HK-2 (cell line): ENCODE results near the gene DDX1.
"Not testable (repeated sequence)": the region's sequence is repeated elsewhere in the genome, so short reads cannot be mapped to it uniquely, and the experiment has no call there.

ENCODE experiments used
- DNase-seq: peaks from one replicate; pipeline ENCODE4 v3.0.0-alpha.2; 2018; ENCODE audit not compliant: unreplicated experiment

The DDX1 gene

GRCh38 chr2:15616850-15617777 is 25.4 kb downstream of the DDX1 start:
- no peak for DNase-seq

DNA sequence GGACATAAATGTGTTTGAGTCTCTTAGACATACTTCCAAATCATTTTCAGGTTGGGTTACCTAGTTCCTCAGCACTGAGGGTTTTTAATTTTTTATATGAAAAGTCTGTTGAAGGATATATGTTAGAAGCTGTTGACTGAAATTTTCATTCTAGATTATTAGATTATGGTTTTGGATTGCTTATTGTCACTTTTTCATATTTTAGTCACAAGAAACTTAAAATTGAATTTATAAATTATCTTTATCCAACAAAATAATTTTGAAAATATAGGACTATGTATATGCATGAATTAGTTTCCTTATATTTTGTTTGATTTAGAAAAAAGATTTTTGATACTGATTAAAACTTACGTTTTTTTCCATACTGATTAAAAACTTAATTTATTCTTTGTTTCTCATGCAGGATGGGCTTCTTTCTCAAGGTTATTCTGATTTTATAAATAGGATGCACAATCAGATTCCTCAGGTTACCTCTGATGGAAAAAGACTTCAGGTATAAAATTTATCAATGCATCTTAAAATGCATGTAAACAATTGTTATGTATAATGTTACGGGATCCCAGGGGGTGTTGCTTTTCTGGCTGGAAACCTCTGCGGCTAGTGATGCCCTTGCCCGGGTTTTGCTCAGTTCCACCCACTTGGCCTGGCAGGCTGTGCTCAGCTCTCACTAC is 26.2 kb downstream of the DDX1 start:
- DNase-seq, result no peak

DNA sequence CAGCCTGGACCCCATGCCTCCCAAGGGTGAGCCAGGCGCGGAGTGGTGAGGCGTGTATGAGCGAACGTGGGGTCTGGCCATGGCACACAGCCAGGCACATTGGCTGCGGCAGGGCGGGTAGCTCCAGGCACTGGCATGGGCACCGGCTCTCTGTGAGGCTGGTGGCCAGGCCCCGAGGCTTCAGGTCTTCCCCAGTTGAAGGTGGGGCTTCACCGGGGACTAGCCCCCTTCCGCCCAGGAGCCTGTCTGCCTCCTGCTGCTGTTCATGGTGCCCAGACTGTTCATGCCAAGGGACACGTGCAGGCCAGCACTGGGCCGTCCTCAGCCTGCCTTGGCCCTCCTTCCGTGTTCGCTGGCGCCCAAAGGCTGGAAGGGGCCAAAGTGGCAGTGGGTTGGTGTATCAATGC is 26.8 kb downstream of the DDX1 start:
- DNase-seq, result no peak

- no peak for DNase-seq
These were observed 27.4 kb downstream of the DDX1 start for GRCh38 chr2:15619076-15619475.

GRCh38 chr2:15619510-15619909 is 27.8 kb downstream of the DDX1 start:
- no peak for DNase-seq

GRCh38 chr2:15619938-15620337 is 28.3 kb downstream of the DDX1 start:
- no peak for DNase-seq

- DNase-seq, result no peak
These were observed 28.7 kb downstream of the DDX1 start for GRCh38 chr2:15620340-15620739.

- no peak for DNase-seq
These were observed 29.3 kb downstream of the DDX1 start for GRCh38 chr2:15620857-15621471.

DNA sequence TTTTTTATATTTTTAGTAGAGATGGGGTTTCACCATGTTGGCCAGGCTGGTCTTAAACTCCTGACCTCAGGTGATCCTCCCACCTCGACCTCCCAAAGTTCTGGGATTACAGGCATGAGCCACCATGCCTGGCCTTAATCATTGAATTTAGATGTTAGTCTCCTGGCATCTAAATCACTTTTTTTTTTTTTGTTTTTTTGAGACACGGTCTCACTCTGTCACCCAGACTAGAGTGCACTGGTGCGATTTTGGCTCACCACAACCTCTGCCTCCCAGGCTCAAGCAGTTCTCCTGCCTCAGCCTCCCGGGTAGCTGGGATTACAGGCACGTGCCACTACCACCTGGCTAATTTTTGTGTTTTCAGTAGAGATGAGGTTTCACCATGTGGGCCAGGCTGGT is 29.8 kb downstream of the DDX1 start:
- not testable (repeated sequence) for DNase-seq

DNA sequence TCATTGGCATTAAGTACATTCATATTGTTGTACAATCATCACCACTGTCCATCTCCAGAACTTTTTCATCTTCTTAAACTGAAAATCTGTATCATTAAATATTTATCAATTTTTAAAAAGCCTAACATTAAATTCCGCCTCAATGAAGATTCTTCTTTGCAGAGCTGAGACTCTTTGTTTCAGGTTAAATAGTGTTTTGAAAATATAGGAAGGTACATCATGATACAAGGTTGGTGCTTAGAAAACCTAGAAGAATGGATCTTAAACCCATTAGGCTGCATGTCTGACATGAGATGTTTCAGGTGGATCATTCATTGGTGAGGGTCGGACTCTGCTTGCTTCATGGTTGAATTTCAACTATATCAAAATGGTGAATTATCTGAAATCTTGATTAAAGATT is 30.5 kb downstream of the DDX1 start:
- no peak for DNase-seq

DNA sequence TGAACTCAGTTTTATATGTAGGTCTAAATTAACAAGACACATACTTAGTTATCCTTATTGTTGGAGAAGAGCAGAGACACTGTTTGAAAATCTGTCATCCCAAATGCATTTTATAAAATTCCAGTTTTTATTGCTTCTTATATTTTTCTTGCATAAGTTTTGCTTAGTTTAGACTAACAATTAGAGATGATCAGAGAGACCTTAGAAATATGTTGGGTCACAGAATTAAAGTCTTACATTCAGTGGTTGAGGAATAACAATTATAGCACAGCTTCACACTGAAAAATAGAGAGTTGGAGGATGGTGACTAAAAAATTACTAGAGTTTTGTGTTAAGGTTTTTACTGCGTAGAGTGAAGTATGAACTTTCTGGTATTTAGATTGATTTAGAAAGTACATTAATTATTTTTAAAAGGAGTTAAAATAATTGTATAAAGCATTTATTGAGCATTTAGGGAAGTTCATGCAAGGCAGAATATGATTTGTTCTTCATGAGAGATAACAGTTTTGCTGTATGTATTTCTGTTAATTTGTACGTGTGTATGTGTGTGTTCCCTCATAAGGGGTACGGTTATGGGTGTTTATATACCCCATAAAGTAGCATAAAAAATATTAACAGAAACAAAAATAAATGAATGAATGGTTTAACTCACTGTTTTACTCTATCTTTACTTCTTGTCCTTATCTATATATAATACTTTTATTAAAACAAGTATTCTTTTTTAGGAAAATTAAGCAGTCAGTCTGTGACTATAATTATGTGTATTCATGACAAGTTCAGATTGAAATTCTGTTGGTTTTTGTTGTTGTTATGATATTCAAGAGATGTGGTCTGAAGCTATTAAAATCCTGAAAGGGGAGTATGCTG is 31.2 kb downstream of the DDX1 start:
- DNase-seq, result no peak

DNA sequence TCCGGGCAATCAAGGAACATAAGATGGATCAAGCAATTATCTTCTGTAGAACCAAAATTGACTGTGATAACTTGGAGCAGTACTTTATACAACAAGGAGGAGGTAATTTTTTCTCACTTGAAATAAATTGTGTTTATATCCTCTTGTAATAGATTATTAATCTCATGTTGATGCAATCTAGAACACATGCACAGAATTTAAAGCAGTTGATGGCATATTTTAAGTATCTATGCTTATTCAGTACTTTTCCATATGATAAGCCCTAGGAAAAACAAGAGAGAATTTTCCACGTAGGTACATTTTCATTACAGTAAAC is 31.8 kb downstream of the DDX1 start:
- DNase-seq, result no peak

- no peak for DNase-seq
These were observed 32.4 kb downstream of the DDX1 start for GRCh38 chr2:15623898-15624541.

DNA sequence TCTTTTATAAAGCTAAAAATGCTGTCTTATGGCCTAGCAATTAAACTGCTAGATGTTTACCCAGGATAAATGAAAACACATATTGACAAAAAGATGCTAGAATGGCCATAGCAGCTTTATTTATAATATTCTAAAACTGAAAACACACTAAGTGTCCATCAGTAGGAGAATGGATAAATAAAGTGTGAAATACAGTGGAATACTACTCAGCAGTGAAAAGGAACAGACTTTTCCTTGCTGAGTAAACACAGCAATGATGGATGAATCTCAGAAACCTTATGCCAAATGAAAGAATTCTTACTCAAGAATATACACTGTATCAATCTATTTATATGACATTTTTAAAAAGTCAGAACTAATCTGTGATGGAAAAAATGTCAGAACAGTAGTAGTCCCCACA is 33.2 kb downstream of the DDX1 start:
- no peak for DNase-seq

DNA sequence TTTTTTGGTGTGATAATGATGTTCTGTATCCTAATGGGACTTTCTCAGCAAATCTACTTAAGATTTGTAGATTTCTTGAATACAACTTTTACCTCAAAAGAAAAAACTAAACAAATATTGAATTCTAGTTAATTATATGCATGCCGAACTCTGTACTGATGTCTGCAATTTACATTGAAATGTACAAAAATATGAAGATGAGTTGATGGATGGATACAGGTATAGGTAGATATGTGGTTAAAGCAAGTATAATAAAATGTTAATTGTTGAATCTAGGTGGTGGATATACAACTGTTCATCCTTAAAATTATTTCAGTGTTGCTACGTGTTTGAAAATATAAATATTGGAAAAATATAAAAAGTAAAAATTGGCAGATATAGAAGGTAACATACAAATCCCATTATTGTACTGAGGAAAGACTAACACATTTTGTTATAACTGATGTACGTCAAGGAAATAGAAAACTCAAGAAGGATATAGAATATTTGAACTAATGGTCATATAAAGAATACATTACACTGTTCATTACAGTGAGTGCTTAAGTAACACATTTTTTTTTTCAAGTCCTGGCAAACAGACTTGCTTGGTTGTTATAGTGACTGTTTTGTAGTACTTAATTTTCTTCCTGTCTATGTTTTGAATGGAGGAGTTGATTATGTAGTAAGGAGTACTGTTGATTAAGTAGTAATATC is 33.8 kb downstream of the DDX1 start:
- DNase-seq, result no peak

DNA sequence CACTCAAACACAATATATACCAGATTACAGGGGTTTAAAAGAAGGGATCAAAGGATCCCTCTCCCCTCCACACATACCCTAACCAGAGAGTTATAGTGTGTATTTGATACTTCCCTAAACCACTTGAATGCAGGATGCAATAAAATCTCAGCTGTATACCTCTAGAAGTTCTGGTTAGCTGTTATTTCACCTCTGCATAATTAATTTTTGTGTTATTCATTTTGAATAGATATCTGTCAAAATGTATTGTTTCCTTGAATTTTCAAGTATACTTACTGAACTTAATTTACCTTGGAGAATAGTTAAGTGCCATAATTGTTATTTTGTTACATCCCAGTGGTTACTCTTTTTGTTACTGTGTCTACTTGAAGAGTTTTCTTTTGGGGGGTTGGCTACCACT is 34.5 kb downstream of the DDX1 start:
- DNase-seq, result no peak

DNA sequence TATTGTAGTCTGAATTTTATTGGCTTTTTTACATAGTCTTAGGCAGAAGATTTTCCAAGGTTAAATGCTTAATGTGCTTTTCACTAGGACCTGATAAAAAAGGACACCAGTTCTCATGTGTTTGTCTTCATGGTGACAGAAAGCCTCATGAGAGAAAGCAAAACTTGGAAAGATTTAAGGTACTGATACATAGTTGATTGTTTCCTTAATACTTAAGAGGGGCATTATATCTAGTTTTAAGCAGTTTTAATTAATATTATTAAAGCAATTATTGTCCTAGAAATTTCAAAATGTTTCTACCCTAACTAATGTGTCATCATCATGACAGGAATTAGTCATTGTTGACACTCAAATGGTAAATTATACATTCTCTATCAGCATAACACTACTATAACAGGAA is 35.3 kb downstream of the DDX1 start:
- DNase-seq, result no peak

- no peak for DNase-seq
These were observed 36.4 kb downstream of the DDX1 start for GRCh38 chr2:15627817-15628684.

- DNase-seq, result no peak
These were observed 37.5 kb downstream of the DDX1 start for GRCh38 chr2:15628899-15629855.
